GM18505 (cell line): ENCODE results near the gene KDM4C.
"Not testable (repeated sequence)": the region's sequence is repeated elsewhere in the genome, so short reads cannot be mapped to it uniquely, and the experiment has no call there.

Source experiments
- ATAC-seq: cut with Tn5 transposase; IDR thresholded peaks from one replicate; pipeline ENCODE4 v1.9.1; 2021; ENCODE audit not compliant: unreplicated experiment
- POLR2A ChIP-seq: IDR thresholded peaks from 4 replicates; pipeline ENCODE4 v1.6.1; 2011; ENCODE audit warnings: borderline replicate concordance; ENCODE audit not compliant: insufficient read depth, insufficient read length; ENCODE audit errors: extremely low read depth

Gene KDM4C

GRCh38 chr9:6757132-6757455, 679 bp upstream of the KDM4C start:
- ATAC-seq: peak; percentile 37
- TF ChIP-seq POLR2A: no peak

- no peak for TF ChIP-seq POLR2A
- peak; percentile 19 for ATAC-seq
Measured at GRCh38 chr9:6758248-6758497, 400 bp downstream of the KDM4C start.

- ATAC-seq: peak; percentile 17
- TF ChIP-seq POLR2A: peak; percentile 53
Measured at GRCh38 chr9:6758498-6759184, 868 bp downstream of the KDM4C start.

GRCh38 chr9:6759185-6759977, 1.6 kb downstream of the KDM4C start:
- peak; percentile 9 for ATAC-seq
- TF ChIP-seq POLR2A: no peak

- no peak for TF ChIP-seq POLR2A
- no peak for ATAC-seq
Measured at GRCh38 chr9:6761306-6761705, 3.5 kb downstream of the KDM4C start.

GRCh38 chr9:6763244-6763643, 5.5 kb downstream of the KDM4C start:
- TF ChIP-seq POLR2A: no peak
- ATAC-seq: no peak

- ATAC-seq: no peak
- no peak for TF ChIP-seq POLR2A
Measured at GRCh38 chr9:6764011-6764410, 6.2 kb downstream of the KDM4C start.

GRCh38 chr9:6764523-6764922, 6.8 kb downstream of the KDM4C start:
- no peak for TF ChIP-seq POLR2A
- ATAC-seq: no peak

- no peak for ATAC-seq
- no peak for TF ChIP-seq POLR2A
Measured at GRCh38 chr9:6764950-6765349, 7.2 kb downstream of the KDM4C start.

GRCh38 chr9:6765396-6765795, 7.6 kb downstream of the KDM4C start:
- TF ChIP-seq POLR2A: no peak
- ATAC-seq: no peak

GRCh38 chr9:6766606-6767005, 8.8 kb downstream of the KDM4C start:
- TF ChIP-seq POLR2A: no peak
- ATAC-seq: no peak

GRCh38 chr9:6768587-6768986, 10.8 kb downstream of the KDM4C start:
- not testable (repeated sequence) for ATAC-seq

- no peak for TF ChIP-seq POLR2A
- ATAC-seq: no peak
Measured at GRCh38 chr9:6771722-6772121, 13.9 kb downstream of the KDM4C start.

GRCh38 chr9:6777213-6777902, 19.6 kb downstream of the KDM4C start:
- ATAC-seq: no peak
- no peak for TF ChIP-seq POLR2A
